MCF 10A (cell line): Measurements from ENCODE around the gene BORCS6. TPM values are rescaled to one million over a fixed set of nuclear protein-coding genes. Genes with fewer than 3 reads are reported as not detected.
A peak's percentile ranks its signal among the peaks of the same experiment; 100 is the strongest.

Experiments
- BruUV-seq: library from RNA; stranded (reverse); fragments of 400-500 nt; replicated peaks from 2 replicates; lab custom pipeline; 2021; lab: Mats Ljungman, UMichigan
- CTCF ChIA-PET: fragments of 300-600 bp; sonication (Branson Sonifier 250); formaldehyde crosslinking; extraction: SDS; loops from one replicate; lab custom pipeline; 2021; ENCODE audit warnings: antibody characterized with exemption, inconsistent platforms; lab: Yijun Ruan, JAX
- POLR2A ChIA-PET: fragments of 300-600, 350-650 bp; sonication (Branson Sonifier 250); formaldehyde crosslinking; extraction: SDS; loops from one replicate; lab custom pipeline; 2020; ENCODE audit warnings: antibody characterized with exemption, inconsistent platforms; lab: Yijun Ruan, JAX
- DNase-seq: peaks from one replicate; pipeline ENCODE4 v3.0.0-alpha.2; 2018; ENCODE audit not compliant: unreplicated experiment
- H3K27ac Mint-ChIP-seq: one replicate; pipeline ENCODE4 v1.8.0; 2022; ENCODE audit warnings: mild to moderate bottlenecking, low read depth, mixed read lengths; ENCODE audit not compliant: unreplicated experiment
- H3K27me3 Mint-ChIP-seq: one replicate; pipeline ENCODE4 v1.8.0; 2022; ENCODE audit warnings: mixed read lengths; ENCODE audit not compliant: insufficient read depth, unreplicated experiment
- H3K36me3 Mint-ChIP-seq: one replicate; pipeline ENCODE4 v1.8.0; 2022; ENCODE audit warnings: mild to moderate bottlenecking, moderate library complexity, mixed read lengths; ENCODE audit not compliant: insufficient read depth, unreplicated experiment
- H3K4me1 Mint-ChIP-seq: one replicate; pipeline ENCODE4 v1.8.0; 2022; ENCODE audit warnings: mixed read lengths; ENCODE audit not compliant: insufficient read depth, unreplicated experiment
- H3K4me3 Mint-ChIP-seq: one replicate; pipeline ENCODE4 v1.8.0; 2022; ENCODE audit warnings: mild to moderate bottlenecking, moderate library complexity, mixed read lengths; ENCODE audit not compliant: unreplicated experiment
- H3K9me3 Mint-ChIP-seq: one replicate; pipeline ENCODE4 v1.8.0; 2022; ENCODE audit warnings: mixed read lengths; ENCODE audit not compliant: unreplicated experiment
- CTCF ChIP-seq: fragments of 200-600 bp; IDR thresholded peaks from one replicate; pipeline ENCODE4 v1.8.0; 2022; ENCODE audit warnings: antibody characterized with exemption, mild to moderate bottlenecking; ENCODE audit not compliant: unreplicated experiment
- intact Hi-C: fragments of 100-400 bp; cut with micrococcal nuclease; formaldehyde crosslinking; loops from 2 replicates; pipeline ENCODE4 v1.14.1; 2022
- total RNA-seq: library from RNA; stranded (reverse); gene quantifications from 2 replicates; pipeline ENCODE4 v1.2.3, GENCODE V29; 2022

Gene BORCS6
- total RNA-seq, 1 experiment from 2014 or later: 4.4 TPM

- H3K9me3 Mint-ChIP-seq: no peaks in the 10 kb centered on the region
- ChIA-PET POLR2A (interaction anchor here (0.8 to 1.7 kb wide), 3 partner anchors 7 to 13 kb away, joined by 3 to 7 read pairs (median 6); partner anchors contain the start of gene CTC1), CTCF (no interaction called here)
- peaks cover 5% of the 10 kb centered on the region for H3K4me1 Mint-ChIP-seq
- H3K27ac Mint-ChIP-seq: no peak overlapping the region
- peaks cover 77% of the 10 kb centered on the region for H3K36me3 Mint-ChIP-seq
- TF ChIP-seq CTCF: no peak
- intact Hi-C loops: no loop called here
- H3K4me3 Mint-ChIP-seq: no peak overlapping the region
- no peak for DNase-seq
- no TSS peak for BruUV-seq
- H3K27me3 Mint-ChIP-seq: no peaks in the 10 kb centered on the region
These were observed 44.6 kb upstream of the BORCS6 start for GRCh38 chr17:8234361-8235270.

GRCh38 chr17:8231701-8232100 is 41.7 kb upstream of the BORCS6 start:
- POLR2A ChIA-PET: interaction anchor here (1.0 to 13.2 kb wide), 2 partner anchors 16 to 64 kb away, joined by 3 to 269 read pairs; partner anchors contain the start of genes CTC1, PFAS and SLC25A35
- peaks cover 16% of the 10 kb centered on the region for H3K4me1 Mint-ChIP-seq
- H3K27me3 Mint-ChIP-seq: no peaks in the 10 kb centered on the region
- no peaks in the 10 kb centered on the region for H3K9me3 Mint-ChIP-seq
- DNase-seq: no peak
- H3K4me3 Mint-ChIP-seq: no peak overlapping the region
- no TSS peak for BruUV-seq
- TF ChIP-seq CTCF: no peak
- CTCF ChIA-PET: interaction anchor here (0.6 kb wide), 1 partner anchor 545 kb away, joined by 3 read pairs; no protein-coding TSS in a partner anchor
- intact Hi-C loops: no loop called here
- H3K36me3 Mint-ChIP-seq: peaks cover 82% of the 10 kb centered on the region
- no peak overlapping the region for H3K27ac Mint-ChIP-seq

- peak overlapping the region; percentile 75 for H3K4me3 Mint-ChIP-seq
- POLR2A ChIA-PET: interaction anchor here (0.6 to 13.2 kb wide), 13 partner anchors 8 to 234 kb away, joined by 3 to 352 read pairs (median 6); partner anchors contain the start of genes ALOXE3, AURKB, BORCS6 and CTC1
- peaks cover 71% of the 10 kb centered on the region for H3K36me3 Mint-ChIP-seq
- CTCF ChIA-PET: interaction anchor here (0.7 kb wide), 1 partner anchor 167 kb away, joined by 3 read pairs; no protein-coding TSS in a partner anchor
- H3K9me3 Mint-ChIP-seq: no peaks in the 10 kb centered on the region
- BruUV-seq: no TSS peak
- peaks cover 24% of the 10 kb centered on the region for H3K4me1 Mint-ChIP-seq
- no peak for TF ChIP-seq CTCF
- H3K27ac Mint-ChIP-seq: peak overlapping the region; percentile 92
- DNase-seq: no peak
- intact Hi-C loops: no loop called here
- no peaks in the 10 kb centered on the region for H3K27me3 Mint-ChIP-seq
These were observed 37.2 kb upstream of the BORCS6 start for GRCh38 chr17:8227238-8227581.
